PC-3 (cell line): ENCODE measurements around the gene ABCA12. TPM values are rescaled to one million over a fixed set of nuclear protein-coding genes. Genes with fewer than 3 reads are reported as not detected.
A peak's percentile ranks its signal among the peaks of the same experiment; 100 is the strongest.

Source experiments
- ATAC-seq: fragments of 200-7000 bp; cut with Tn5 transposase; 2 replicates; pipeline ENCODE4 v1.9.1; 2020; ENCODE audit warnings: mild to moderate bottlenecking, moderate library complexity
- BruUV-seq: library from RNA; stranded (reverse); fragments of 400-500 nt; replicated peaks from 2 replicates; lab custom pipeline; 2021; lab: Mats Ljungman, UMichigan
- CTCF ChIA-PET: fragments of 300-600 bp; sonication (Branson Sonifier 250); formaldehyde crosslinking; loops from one replicate; lab custom pipeline; 2022; ENCODE audit warnings: antibody characterized with exemption; lab: Charles Lee
- POLR2A ChIA-PET: fragments of 300-600 bp; sonication (Branson Sonifier 250); formaldehyde crosslinking; loops from one replicate; lab custom pipeline; 2022; ENCODE audit warnings: antibody characterized with exemption; ENCODE audit not compliant: unreplicated experiment; lab: Charles Lee
- DNase-seq: peaks from one replicate; pipeline ENCODE4 v3.0.0-alpha.2; 2015
- H2AFZ ChIP-seq: fragments of 300-600 bp; sonication (generic); 2 replicates; pipeline ENCODE4 v1.6.0; 2016; ENCODE audit warnings: antibody characterized with exemption, low read length
- H3F3A ChIP-seq: fragments of 300-600 bp; sonication (generic); one replicate; pipeline ENCODE4 v1.6.0; 2017; ENCODE audit warnings: antibody characterized with exemption, low read length, control low read depth, mild to moderate bottlenecking; ENCODE audit not compliant: unreplicated experiment
- H3K27ac ChIP-seq: fragments of 300-600 bp; sonication (generic); 2 replicates; pipeline ENCODE4 v1.5.1; 2016; ENCODE audit warnings: mild to moderate bottlenecking, low read length
- H3K27me3 ChIP-seq: fragments of 300-600 bp; sonication (generic); 2 replicates; pipeline ENCODE4 v1.6.1; 2016; ENCODE audit warnings: low read length, mixed read lengths
- H3K36me3 ChIP-seq: fragments of 300-600 bp; sonication (generic); 2 replicates; pipeline ENCODE4 v1.6.1; 2016; ENCODE audit warnings: low read depth, mixed run types, low read length, mixed read lengths
- H3K4me1 ChIP-seq: fragments of 300-600 bp; sonication (generic); 2 replicates; pipeline ENCODE4 v1.5.1; 2016; ENCODE audit warnings: low read length; ENCODE audit not compliant: insufficient read depth
- H3K4me2 ChIP-seq: fragments of 300-600 bp; sonication (generic); 2 replicates; pipeline ENCODE4 v1.6.0; 2016; ENCODE audit warnings: low read length
- H3K4me3 ChIP-seq: fragments of 300-600 bp; sonication (generic); 2 replicates; pipeline ENCODE4 v1.5.1; 2016; ENCODE audit warnings: mild to moderate bottlenecking, low read length, mixed read lengths
- H3K79me2 ChIP-seq: fragments of 300-600 bp; sonication (generic); 2 replicates; pipeline ENCODE4 v1.6.1; 2017; ENCODE audit warnings: low read length, mixed read lengths
- H3K9ac ChIP-seq: fragments of 300-600 bp; sonication (generic); 2 replicates; pipeline ENCODE4 v1.6.0; 2016; ENCODE audit warnings: mild to moderate bottlenecking, low read length
- H3K9me2 ChIP-seq: fragments of 300-600 bp; sonication (generic); replicated peaks from 2 replicates; pipeline ENCODE4 v1.6.1; 2016; ENCODE audit warnings: mixed run types, low read length, mixed read lengths
- H3K9me3 ChIP-seq: fragments of 300-600 bp; sonication (generic); 2 replicates; pipeline ENCODE4 v1.6.1; 2016; ENCODE audit warnings: low read length, mixed read lengths
- H4K20me1 ChIP-seq: fragments of 300-600 bp; sonication (generic); 2 replicates; pipeline ENCODE4 v1.6.1; 2016; ENCODE audit warnings: low read length, mixed read lengths
- EZH2 ChIP-seq: fragments of 300-600 bp; sonication (generic); IDR thresholded peaks from one replicate; pipeline ENCODE4 v1.6.1; 2017; ENCODE audit warnings: antibody characterized with exemption, mild to moderate bottlenecking, low read length; ENCODE audit not compliant: unreplicated experiment
- EZH2phosphoT487 ChIP-seq: fragments of 300-600 bp; sonication (generic); IDR thresholded peaks from 2 replicates; pipeline ENCODE4 v1.6.1; 2018; ENCODE audit warnings: mild to moderate bottlenecking, antibody characterized with exemption, low read length, borderline replicate concordance
- intact Hi-C: fragments of 100-400 bp; cut with micrococcal nuclease; formaldehyde crosslinking; loops from 2 replicates; pipeline ENCODE4 v1.9.0; 2023
- total RNA-seq: library from RNA; depleted of rRNA; stranded (reverse); fragments of >200 nt; gene quantifications from 2 replicates; pipeline ENCODE4 v1.2.3, GENCODE V29; 2014
- TF ChIP-seq, protein P1 (sequence below): fragments of 300-600 bp; sonication (generic); conservative IDR thresholded peaks from 2 replicates; pipeline ENCODE4 v1.5.1; 2017; ENCODE audit warnings: antibody characterized with exemption, low read depth, mild to moderate bottlenecking, low read length

ABCA12 gene
- total RNA-seq, 1 experiment from 2014 or later, result not detected

GRCh38 chr2:215119847-215120246 is 18.6 kb downstream of the ABCA12 start:
- ChIA-PET POLR2A (no interaction called here), CTCF (no interaction called here)
- DNase-seq, result no peak
- no peak for ATAC-seq
- intact Hi-C loops, result no loop called here
- no peak overlapping the region for H3K4me3 ChIP-seq
- BruUV-seq, result no TSS peak
- H4K20me1 ChIP-seq, result no peaks in the 10 kb centered on the region
- H3K27ac ChIP-seq, result no peak overlapping the region
- no peaks in the 10 kb centered on the region for H3K79me2 ChIP-seq
- no peaks in the 10 kb centered on the region for H3K9me3 ChIP-seq
- no peaks in the 10 kb centered on the region for H3K36me3 ChIP-seq
- H3K9me2 ChIP-seq, result no peaks in the 10 kb centered on the region
- H3K27me3 ChIP-seq, result no peaks in the 10 kb centered on the region
- no peaks in the 10 kb centered on the region for H3F3A ChIP-seq
- H2AFZ ChIP-seq, result no peak overlapping the region
- H3K4me1 ChIP-seq, result no peaks in the 10 kb centered on the region
- no peak overlapping the region for H3K9ac ChIP-seq
- H3K4me2 ChIP-seq, result no peak overlapping the region
- no peak for TF ChIP-seq EZH2phosphoT487
- no peak for TF ChIP-seq EZH2
- TF ChIP-seq, protein P1, sequence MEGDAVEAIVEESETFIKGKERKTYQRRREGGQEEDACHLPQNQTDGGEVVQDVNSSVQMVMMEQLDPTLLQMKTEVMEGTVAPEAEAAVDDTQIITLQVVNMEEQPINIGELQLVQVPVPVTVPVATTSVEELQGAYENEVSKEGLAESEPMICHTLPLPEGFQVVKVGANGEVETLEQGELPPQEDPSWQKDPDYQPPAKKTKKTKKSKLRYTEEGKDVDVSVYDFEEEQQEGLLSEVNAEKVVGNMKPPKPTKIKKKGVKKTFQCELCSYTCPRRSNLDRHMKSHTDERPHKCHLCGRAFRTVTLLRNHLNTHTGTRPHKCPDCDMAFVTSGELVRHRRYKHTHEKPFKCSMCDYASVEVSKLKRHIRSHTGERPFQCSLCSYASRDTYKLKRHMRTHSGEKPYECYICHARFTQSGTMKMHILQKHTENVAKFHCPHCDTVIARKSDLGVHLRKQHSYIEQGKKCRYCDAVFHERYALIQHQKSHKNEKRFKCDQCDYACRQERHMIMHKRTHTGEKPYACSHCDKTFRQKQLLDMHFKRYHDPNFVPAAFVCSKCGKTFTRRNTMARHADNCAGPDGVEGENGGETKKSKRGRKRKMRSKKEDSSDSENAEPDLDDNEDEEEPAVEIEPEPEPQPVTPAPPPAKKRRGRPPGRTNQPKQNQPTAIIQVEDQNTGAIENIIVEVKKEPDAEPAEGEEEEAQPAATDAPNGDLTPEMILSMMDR, result no peak

DNA sequence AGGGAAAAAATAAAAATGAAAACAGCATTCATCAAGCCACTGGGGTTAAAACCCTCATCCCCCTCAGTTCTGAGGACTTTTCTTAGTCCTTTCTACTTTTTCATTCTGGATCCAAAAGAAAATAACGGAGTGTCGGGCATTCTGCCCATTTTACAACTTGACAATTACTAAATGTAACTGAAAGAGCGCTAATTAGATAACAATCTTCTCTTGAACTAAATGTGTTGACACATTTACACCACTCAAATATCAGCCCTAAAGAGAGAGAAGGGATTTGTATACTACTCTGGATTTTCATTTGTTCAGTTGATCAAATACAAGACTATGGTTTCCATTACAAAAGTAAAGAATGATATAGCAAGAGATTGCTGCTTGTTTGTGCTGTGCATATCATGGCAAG is 27.5 kb downstream of the ABCA12 start:
- Histone ChIP-seq H2AFZ (no peak overlapping the region), H3K27me3 (no peaks in the 10 kb centered on the region), H3K9ac (no peak overlapping the region), H3K4me3 (no peak overlapping the region), H3K27ac (no peak overlapping the region), H3K9me2 (no peaks in the 10 kb centered on the region; the same call in 1 of the 2 replicates), H3K36me3 (no peaks in the 10 kb centered on the region), H3F3A (no peaks in the 10 kb centered on the region), H4K20me1 (no peaks in the 10 kb centered on the region), H3K9me3 (no peaks in the 10 kb centered on the region), H3K4me1 (no peaks in the 10 kb centered on the region), H3K79me2 (no peaks in the 10 kb centered on the region), H3K4me2 (no peak overlapping the region)
- BruUV-seq, result no TSS peak
- DNase-seq, result no peak
- ChIA-PET POLR2A (no interaction called here), CTCF (no interaction called here)
- intact Hi-C loops, result no loop called here
- peak; percentile 57 for ATAC-seq
- TF ChIP-seq, protein P1, result no peak
- no peak for TF ChIP-seq EZH2
- TF ChIP-seq EZH2phosphoT487, result no peak

DNA sequence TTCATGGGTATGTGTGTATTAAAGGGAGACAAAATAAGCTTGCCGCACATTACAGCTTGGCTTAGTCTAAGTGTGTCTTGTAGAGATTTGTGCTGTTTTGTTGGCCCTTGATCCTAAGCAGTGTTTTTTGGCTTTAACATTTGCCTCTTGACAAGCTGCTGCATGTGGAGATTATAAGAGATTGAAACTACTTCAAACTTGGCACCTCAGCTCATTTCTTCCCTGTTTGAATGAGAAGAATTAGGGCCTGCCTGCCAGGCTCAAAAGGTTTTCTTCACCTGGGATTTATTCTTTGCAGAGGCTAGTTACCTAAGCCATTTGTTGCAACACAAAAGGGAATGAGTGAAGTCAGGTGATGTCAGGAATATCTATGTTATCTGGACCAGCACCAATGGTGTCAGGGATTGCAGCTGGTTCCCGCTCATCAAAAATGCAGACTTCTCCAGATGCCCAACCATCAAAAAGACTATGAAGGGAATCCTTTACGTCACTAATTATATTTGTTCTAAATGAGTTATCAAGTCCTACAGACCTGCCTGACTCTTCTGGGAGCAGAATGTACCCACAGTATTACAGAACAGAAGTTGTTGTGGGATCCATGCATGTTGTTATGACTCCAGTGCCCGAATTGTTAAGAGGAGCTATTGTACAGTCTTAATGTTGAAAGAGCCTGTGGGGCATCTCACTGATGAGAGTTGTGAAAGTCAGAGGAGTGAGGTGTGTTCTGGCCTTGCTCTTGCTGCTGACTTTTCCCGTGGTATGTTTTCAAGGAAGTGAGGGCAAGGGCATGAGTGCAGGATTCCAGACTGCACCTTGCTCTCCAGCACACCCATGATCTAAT is 31.0 kb downstream of the ABCA12 start:
- ChIA-PET POLR2A (no interaction called here), CTCF (no interaction called here)
- no peak overlapping the region for H3K9ac ChIP-seq
- H3K9me3 ChIP-seq, result no peaks in the 10 kb centered on the region
- H3K27ac ChIP-seq, result no peak overlapping the region
- no peak overlapping the region for H3K4me2 ChIP-seq
- no TSS peak for BruUV-seq
- ATAC-seq (no peak), DNase-seq (no peak)
- no peak overlapping the region for H3K4me3 ChIP-seq
- no peaks in the 10 kb centered on the region for H3F3A ChIP-seq
- H4K20me1 ChIP-seq, result no peaks in the 10 kb centered on the region
- H2AFZ ChIP-seq, result no peak overlapping the region
- H3K79me2 ChIP-seq, result no peaks in the 10 kb centered on the region
- intact Hi-C loops, result loop anchor here (10.0 kb wide), 1 partner anchor 157 kb away; no protein-coding TSS in a partner anchor
- no peaks in the 10 kb centered on the region for H3K4me1 ChIP-seq
- no peaks in the 10 kb centered on the region for H3K27me3 ChIP-seq
- no peaks in the 10 kb centered on the region for H3K9me2 ChIP-seq
- TF ChIP-seq EZH2phosphoT487, result no peak
- TF ChIP-seq, protein P1, result no peak
- no peak for TF ChIP-seq EZH2
- no peaks in the 10 kb centered on the region for H3K36me3 ChIP-seq
